Testis (tissue), 2 donors: Measurements from ENCODE around the gene CCL24.

Experiments
- CTCF ChIP-seq, 3 experiments: fragments of 450-650 bp in 2 of 3; fragments of 200-600 bp in 1 of 3; sonication (generic) in 1 of 3; IDR thresholded peaks; one replicate each; pipeline ENCODE4 v1.5.1; 2016 to 2019; ENCODE audit warnings: antibody characterized with exemption in 3 of 3, mild to moderate bottlenecking in 2 of 3, moderate library complexity in 1 of 3
- POLR2A ChIP-seq: fragments of 450-650 bp; IDR thresholded peaks from one replicate; pipeline ENCODE4 v1.6.1; 2017; ENCODE audit warnings: antibody characterized with exemption, mild to moderate bottlenecking, moderate library complexity

- TF ChIP-seq POLR2A (no peak), CTCF (IDR thresholded peaks at IDR 0.05) (no peak)
Measured at GRCh38 chr7:75771224-75771623, 42.4 kb downstream of the CCL24 start.
